ENCODE measurements around the gene NEO1. TPM values are rescaled to one million over a fixed set of nuclear protein-coding genes. Genes with fewer than 3 reads are reported as not detected.
A peak's percentile ranks its signal among the peaks of the same experiment; 100 is the strongest.

NEO1 gene
- total and polyA plus RNA-seq, 4 donors: 1.6 to 9.9 (median 5.8) TPM

DNA sequence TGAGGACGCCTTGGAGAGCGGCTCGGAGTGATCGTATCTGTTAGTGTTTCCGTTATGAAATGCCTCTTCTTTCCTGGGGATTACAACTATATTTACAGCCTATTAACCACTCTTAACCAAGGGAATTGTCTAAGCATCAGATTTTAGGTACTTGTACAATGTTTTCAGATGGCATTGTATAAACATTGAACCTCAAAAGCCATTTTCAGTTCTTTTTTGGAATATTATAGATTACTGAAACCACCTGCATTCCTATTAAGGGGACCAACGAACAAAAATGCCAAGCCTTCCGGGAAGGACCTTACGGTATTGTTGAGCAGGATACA, 1.1 kb downstream of the NEO1 start:
- no peaks in the 10 kb centered on the region for H3K36me3 ChIP-seq (ENCODE audit: control insufficient read depth in 4 of 4, insufficient read depth in 3 of 4, low read depth in 1 of 4, low read length in 3 of 4)
- no peak for DNase-seq (ENCODE audit: low spot score)
- WGBS: 6% methylated on average over 8 of the region's 8 CpGs
- peak overlapping the region; percentile 33 to 99 (median 68) for H3K4me3 ChIP-seq (ENCODE audit: low read depth in 1 of 3, low read length in 3 of 3)
- H3K4me1 ChIP-seq (ENCODE audit: control insufficient read depth in 4 of 4, insufficient read depth in 4 of 4, low read length in 3 of 4): peaks cover 0 to 16% (median 1%) of the 10 kb centered on the region in 4 donors
- H3K27me3 ChIP-seq (ENCODE audit: control insufficient read depth in 4 of 4, insufficient read depth in 4 of 4, low read length in 3 of 4): no peaks in the 10 kb centered on the region
- no peaks in the 10 kb centered on the region for H3K9me3 ChIP-seq (ENCODE audit: control insufficient read depth in 4 of 4, low read length in 3 of 4)
- peak overlapping the region; percentile 26 to 67 for H3K9ac ChIP-seq (ENCODE audit: low read depth in 1 of 2, low read length in 2 of 2)
- H3K27ac ChIP-seq (ENCODE audit: low read depth in 1 of 2, low read length in 2 of 2): peak overlapping the region; percentile 27 to 71
- no peak for TF ChIP-seq FOXA2 (IDR thresholded peaks at IDR 0.05)
- no peak for TF ChIP-seq RAD21 (IDR thresholded peaks at IDR 0.05)
- TF ChIP-seq SP1 (IDR thresholded peaks at IDR 0.05): no peak
- TF ChIP-seq HNF4A (conservative IDR thresholded peaks at IDR 0.05): no peak
- TF ChIP-seq, protein P1, sequence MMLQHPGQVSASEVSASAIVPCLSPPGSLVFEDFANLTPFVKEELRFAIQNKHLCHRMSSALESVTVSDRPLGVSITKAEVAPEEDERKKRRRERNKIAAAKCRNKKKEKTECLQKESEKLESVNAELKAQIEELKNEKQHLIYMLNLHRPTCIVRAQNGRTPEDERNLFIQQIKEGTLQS (IDR thresholded peaks at IDR 0.05): no peak
- no peak for TF ChIP-seq TAF1 (conservative IDR thresholded peaks at IDR 0.05)
- TF ChIP-seq, protein P2, sequence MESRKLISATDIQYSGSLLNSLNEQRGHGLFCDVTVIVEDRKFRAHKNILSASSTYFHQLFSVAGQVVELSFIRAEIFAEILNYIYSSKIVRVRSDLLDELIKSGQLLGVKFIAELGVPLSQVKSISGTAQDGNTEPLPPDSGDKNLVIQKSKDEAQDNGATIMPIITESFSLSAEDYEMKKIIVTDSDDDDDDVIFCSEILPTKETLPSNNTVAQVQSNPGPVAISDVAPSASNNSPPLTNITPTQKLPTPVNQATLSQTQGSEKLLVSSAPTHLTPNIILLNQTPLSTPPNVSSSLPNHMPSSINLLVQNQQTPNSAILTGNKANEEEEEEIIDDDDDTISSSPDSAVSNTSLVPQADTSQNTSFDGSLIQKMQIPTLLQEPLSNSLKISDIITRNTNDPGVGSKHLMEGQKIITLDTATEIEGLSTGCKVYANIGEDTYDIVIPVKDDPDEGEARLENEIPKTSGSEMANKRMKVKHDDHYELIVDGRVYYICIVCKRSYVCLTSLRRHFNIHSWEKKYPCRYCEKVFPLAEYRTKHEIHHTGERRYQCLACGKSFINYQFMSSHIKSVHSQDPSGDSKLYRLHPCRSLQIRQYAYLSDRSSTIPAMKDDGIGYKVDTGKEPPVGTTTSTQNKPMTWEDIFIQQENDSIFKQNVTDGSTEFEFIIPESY (IDR thresholded peaks at IDR 0.05): no peak
- no peak for TF ChIP-seq EGR1 (IDR thresholded peaks at IDR 0.05; ENCODE audit: low read depth in 2 of 2)
- no peak for TF ChIP-seq NR2F2 (IDR thresholded peaks at IDR 0.05)
- TF ChIP-seq FOXA1 (IDR thresholded peaks at IDR 0.05): no peak
- TF ChIP-seq RXRA (IDR thresholded peaks at IDR 0.05): no peak
- TF ChIP-seq HNF4G (IDR thresholded peaks at IDR 0.05): no peak
- TF ChIP-seq JUND (IDR thresholded peaks at IDR 0.05): no peak
- TF ChIP-seq, protein P3, sequence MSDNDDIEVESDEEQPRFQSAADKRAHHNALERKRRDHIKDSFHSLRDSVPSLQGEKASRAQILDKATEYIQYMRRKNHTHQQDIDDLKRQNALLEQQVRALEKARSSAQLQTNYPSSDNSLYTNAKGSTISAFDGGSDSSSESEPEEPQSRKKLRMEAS (IDR thresholded peaks at IDR 0.05): no peak
- TF ChIP-seq GABPA (IDR thresholded peaks at IDR 0.05 in 1 of 2, conservative IDR thresholded peaks at IDR 0.05 in 1 of 2): no peak
- TF ChIP-seq, protein P4, sequence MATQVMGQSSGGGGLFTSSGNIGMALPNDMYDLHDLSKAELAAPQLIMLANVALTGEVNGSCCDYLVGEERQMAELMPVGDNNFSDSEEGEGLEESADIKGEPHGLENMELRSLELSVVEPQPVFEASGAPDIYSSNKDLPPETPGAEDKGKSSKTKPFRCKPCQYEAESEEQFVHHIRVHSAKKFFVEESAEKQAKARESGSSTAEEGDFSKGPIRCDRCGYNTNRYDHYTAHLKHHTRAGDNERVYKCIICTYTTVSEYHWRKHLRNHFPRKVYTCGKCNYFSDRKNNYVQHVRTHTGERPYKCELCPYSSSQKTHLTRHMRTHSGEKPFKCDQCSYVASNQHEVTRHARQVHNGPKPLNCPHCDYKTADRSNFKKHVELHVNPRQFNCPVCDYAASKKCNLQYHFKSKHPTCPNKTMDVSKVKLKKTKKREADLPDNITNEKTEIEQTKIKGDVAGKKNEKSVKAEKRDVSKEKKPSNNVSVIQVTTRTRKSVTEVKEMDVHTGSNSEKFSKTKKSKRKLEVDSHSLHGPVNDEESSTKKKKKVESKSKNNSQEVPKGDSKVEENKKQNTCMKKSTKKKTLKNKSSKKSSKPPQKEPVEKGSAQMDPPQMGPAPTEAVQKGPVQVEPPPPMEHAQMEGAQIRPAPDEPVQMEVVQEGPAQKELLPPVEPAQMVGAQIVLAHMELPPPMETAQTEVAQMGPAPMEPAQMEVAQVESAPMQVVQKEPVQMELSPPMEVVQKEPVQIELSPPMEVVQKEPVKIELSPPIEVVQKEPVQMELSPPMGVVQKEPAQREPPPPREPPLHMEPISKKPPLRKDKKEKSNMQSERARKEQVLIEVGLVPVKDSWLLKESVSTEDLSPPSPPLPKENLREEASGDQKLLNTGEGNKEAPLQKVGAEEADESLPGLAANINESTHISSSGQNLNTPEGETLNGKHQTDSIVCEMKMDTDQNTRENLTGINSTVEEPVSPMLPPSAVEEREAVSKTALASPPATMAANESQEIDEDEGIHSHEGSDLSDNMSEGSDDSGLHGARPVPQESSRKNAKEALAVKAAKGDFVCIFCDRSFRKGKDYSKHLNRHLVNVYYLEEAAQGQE (IDR thresholded peaks at IDR 0.05): no peak
- TF ChIP-seq YY1 (IDR thresholded peaks at IDR 0.05): no peak

DNA sequence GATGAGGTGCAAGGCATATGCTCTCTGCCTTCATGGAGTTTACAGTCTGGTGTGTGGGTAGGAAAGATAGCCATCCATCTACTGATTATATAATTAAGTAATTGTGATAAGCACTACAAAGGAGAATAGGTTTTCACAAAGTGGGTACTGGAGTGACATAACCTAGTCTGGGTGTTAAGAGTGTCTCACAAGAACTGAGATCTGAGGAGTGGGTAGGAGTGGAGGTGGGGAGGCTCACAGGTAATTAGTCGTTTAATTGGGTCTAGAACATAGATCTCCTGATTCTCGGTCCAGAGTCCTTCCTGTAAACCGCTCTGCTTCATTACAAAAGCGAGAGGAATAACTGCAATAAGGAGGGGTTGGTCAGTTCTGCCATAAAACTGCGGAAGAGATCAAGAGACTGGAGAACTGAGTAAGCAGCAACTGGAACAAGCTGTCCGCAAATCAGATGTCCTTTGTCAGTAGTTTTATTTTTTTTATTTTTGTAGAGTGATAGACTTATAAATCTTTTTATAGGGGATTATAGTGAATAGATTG, 2.2 kb downstream of the NEO1 start:
- Histone ChIP-seq H3K9ac (ENCODE audit: low read depth in 1 of 2, low read length in 2 of 2) (no peak overlapping the region), H3K27ac (ENCODE audit: low read depth in 1 of 2, low read length in 2 of 2) (no peak overlapping the region), H3K4me3 (ENCODE audit: low read depth in 1 of 3, low read length in 3 of 3) (no peak overlapping the region)

More for the DNA sequence above, 2.2 kb downstream of the NEO1 start:
- Histone ChIP-seq H3K27me3 (ENCODE audit: control insufficient read depth in 4 of 4, insufficient read depth in 4 of 4, low read length in 3 of 4) (no peaks in the 10 kb centered on the region), H3K36me3 (ENCODE audit: control insufficient read depth in 4 of 4, insufficient read depth in 3 of 4, low read depth in 1 of 4, low read length in 3 of 4) (no peaks in the 10 kb centered on the region), H3K4me1 (ENCODE audit: control insufficient read depth in 4 of 4, insufficient read depth in 4 of 4, low read length in 3 of 4) (peaks cover 0 to 16% (median 1%) of the 10 kb centered on the region in 4 donors), H3K9me3 (ENCODE audit: control insufficient read depth in 4 of 4, low read length in 3 of 4) (no peaks in the 10 kb centered on the region)
- no peak for DNase-seq (ENCODE audit: low spot score)
- TF ChIP-seq SP1 (IDR thresholded peaks at IDR 0.05) (no peak), FOXA1 (IDR thresholded peaks at IDR 0.05) (no peak), JUND (IDR thresholded peaks at IDR 0.05) (no peak), GABPA (IDR thresholded peaks at IDR 0.05 in 1 of 2, conservative IDR thresholded peaks at IDR 0.05 in 1 of 2) (no peak), RXRA (IDR thresholded peaks at IDR 0.05) (no peak), YY1 (IDR thresholded peaks at IDR 0.05) (no peak), FOXA2 (IDR thresholded peaks at IDR 0.05) (no peak), TAF1 (conservative IDR thresholded peaks at IDR 0.05) (no peak)
- TF ChIP-seq, protein P5, sequence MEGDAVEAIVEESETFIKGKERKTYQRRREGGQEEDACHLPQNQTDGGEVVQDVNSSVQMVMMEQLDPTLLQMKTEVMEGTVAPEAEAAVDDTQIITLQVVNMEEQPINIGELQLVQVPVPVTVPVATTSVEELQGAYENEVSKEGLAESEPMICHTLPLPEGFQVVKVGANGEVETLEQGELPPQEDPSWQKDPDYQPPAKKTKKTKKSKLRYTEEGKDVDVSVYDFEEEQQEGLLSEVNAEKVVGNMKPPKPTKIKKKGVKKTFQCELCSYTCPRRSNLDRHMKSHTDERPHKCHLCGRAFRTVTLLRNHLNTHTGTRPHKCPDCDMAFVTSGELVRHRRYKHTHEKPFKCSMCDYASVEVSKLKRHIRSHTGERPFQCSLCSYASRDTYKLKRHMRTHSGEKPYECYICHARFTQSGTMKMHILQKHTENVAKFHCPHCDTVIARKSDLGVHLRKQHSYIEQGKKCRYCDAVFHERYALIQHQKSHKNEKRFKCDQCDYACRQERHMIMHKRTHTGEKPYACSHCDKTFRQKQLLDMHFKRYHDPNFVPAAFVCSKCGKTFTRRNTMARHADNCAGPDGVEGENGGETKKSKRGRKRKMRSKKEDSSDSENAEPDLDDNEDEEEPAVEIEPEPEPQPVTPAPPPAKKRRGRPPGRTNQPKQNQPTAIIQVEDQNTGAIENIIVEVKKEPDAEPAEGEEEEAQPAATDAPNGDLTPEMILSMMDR (IDR thresholded peaks at IDR 0.05; ENCODE audit: low read depth, low read length, missing input control): no peak
- TF ChIP-seq, protein P2 (IDR thresholded peaks at IDR 0.05): no peak
- TF ChIP-seq, protein P1 (IDR thresholded peaks at IDR 0.05): no peak
- WGBS: 75% methylated on average over 6 of the region's 6 CpGs
